ENCODE data around the gene SOX9.

SOX9 gene

GRCh38 chr17:72123530-72124437, 3.0 kb downstream of the SOX9 start:
- no peak for TF ChIP-seq CTCF (IDR thresholded peaks at IDR 0.05; ENCODE audit: insufficient read depth, low read length, missing control alignments)
- CTCF ChIA-PET = no interaction called here
- DNase-seq (ENCODE audit: low read depth, low spot score) = no peak
- no peak overlapping the region for H3K4me3 ChIP-seq (ENCODE audit: low read depth, low read length)
- POLR2A ChIA-PET = no interaction called here

GRCh38 chr17:72124438-72124775, 3.6 kb downstream of the SOX9 start:
- ChIA-PET POLR2A (no interaction called here), CTCF (no interaction called here)
- no peak for TF ChIP-seq CTCF (IDR thresholded peaks at IDR 0.05; ENCODE audit: insufficient read depth, low read length, missing control alignments)
- DNase-seq (ENCODE audit: low read depth, low spot score) = no peak
- no peak overlapping the region for H3K4me3 ChIP-seq (ENCODE audit: low read depth, low read length)

GRCh38 chr17:72125226-72125651, 4.4 kb downstream of the SOX9 start:
- POLR2A ChIA-PET = no interaction called here
- no peak for DNase-seq (ENCODE audit: low read depth, low spot score)
- CTCF ChIA-PET = no interaction called here
- no peak for TF ChIP-seq CTCF (IDR thresholded peaks at IDR 0.05; ENCODE audit: insufficient read depth, low read length, missing control alignments)
- H3K4me3 ChIP-seq (ENCODE audit: low read depth, low read length) = no peak overlapping the region

GRCh38 chr17:72125742-72126141, 4.9 kb downstream of the SOX9 start:
- no peak for DNase-seq (ENCODE audit: low read depth, low spot score)
- POLR2A ChIA-PET = no interaction called here
- CTCF ChIA-PET = interaction anchor here (0.9 kb wide), 1 partner anchor 652 kb away, joined by 3 read pairs; no protein-coding TSS in a partner anchor
- TF ChIP-seq CTCF (IDR thresholded peaks at IDR 0.05; ENCODE audit: insufficient read depth, low read length, missing control alignments) = no peak
- H3K4me3 ChIP-seq (ENCODE audit: low read depth, low read length) = no peak overlapping the region

- TF ChIP-seq CTCF (IDR thresholded peaks at IDR 0.05; ENCODE audit: insufficient read depth, low read length, missing control alignments) = no peak
- ChIA-PET CTCF (interaction anchor here (0.9 kb wide), 1 partner anchor 653 kb away, joined by 3 read pairs; no protein-coding TSS in a partner anchor), POLR2A (no interaction called here)
- DNase-seq (ENCODE audit: low read depth, low spot score) = no peak
- H3K4me3 ChIP-seq (ENCODE audit: low read depth, low read length) = no peak overlapping the region
These were observed 6.0 kb downstream of the SOX9 start for GRCh38 chr17:72126575-72127486.

GRCh38 chr17:72128039-72128438, 7.2 kb downstream of the SOX9 start:
- POLR2A ChIA-PET = no interaction called here
- no peak for DNase-seq (ENCODE audit: low read depth, low spot score)
- TF ChIP-seq CTCF (IDR thresholded peaks at IDR 0.05; ENCODE audit: insufficient read depth, low read length, missing control alignments) = no peak
- CTCF ChIA-PET = no interaction called here
- H3K4me3 ChIP-seq (ENCODE audit: low read depth, low read length) = no peak overlapping the region
